22Rv1 (cell line): ENCODE measurements around the gene ICA1.
"Not testable (repeated sequence)": the region's sequence is repeated elsewhere in the genome, so short reads cannot be mapped to it uniquely, and the experiment has no call there.

Experiments used
- ZFX ChIP-seq: fragments of 450-650 bp; IDR thresholded peaks from 2 replicates; pipeline ENCODE4 v1.6.1; 2017; ENCODE audit warnings: antibody characterized with exemption, borderline replicate concordance
- TF ChIP-seq, protein P1 (sequence below): fragments of 450-650 bp; IDR thresholded peaks from 2 replicates; pipeline ENCODE4 v1.5.1; 2017; ENCODE audit warnings: mild to moderate bottlenecking

DNA sequence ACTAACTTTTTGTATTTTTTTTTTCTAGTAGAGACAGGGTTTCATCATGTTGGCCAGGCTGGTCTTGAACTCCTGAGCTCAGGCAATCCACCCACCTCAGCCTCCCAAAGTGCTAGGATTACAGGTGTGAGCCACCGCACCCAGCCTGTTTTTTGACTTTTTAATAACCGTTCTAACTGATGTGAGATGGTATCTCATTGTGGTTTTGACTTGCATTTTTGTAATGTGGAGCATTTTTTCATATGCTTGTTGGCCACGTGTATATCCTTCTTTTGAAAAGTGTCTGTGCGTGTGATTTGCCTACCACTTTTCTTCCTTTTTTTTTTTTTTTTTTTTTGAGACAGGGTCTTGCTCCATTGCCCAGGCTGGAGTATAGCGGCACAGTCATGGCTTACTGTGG, 198.7 kb downstream of the ICA1 start:
- TF ChIP-seq, protein P1, sequence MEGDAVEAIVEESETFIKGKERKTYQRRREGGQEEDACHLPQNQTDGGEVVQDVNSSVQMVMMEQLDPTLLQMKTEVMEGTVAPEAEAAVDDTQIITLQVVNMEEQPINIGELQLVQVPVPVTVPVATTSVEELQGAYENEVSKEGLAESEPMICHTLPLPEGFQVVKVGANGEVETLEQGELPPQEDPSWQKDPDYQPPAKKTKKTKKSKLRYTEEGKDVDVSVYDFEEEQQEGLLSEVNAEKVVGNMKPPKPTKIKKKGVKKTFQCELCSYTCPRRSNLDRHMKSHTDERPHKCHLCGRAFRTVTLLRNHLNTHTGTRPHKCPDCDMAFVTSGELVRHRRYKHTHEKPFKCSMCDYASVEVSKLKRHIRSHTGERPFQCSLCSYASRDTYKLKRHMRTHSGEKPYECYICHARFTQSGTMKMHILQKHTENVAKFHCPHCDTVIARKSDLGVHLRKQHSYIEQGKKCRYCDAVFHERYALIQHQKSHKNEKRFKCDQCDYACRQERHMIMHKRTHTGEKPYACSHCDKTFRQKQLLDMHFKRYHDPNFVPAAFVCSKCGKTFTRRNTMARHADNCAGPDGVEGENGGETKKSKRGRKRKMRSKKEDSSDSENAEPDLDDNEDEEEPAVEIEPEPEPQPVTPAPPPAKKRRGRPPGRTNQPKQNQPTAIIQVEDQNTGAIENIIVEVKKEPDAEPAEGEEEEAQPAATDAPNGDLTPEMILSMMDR = not testable (repeated sequence)
- not testable (repeated sequence) for TF ChIP-seq ZFX
